Cardiac septum (tissue), 1 donor: Measurements from ENCODE around the gene RHBDL1. TPM values are rescaled to one million over a fixed set of nuclear protein-coding genes. Genes with fewer than 3 reads are reported as not detected.

Experiments used
- DNase-seq: peaks from one replicate; pipeline ENCODE4 v3.0.0-alpha.2; 2020; ENCODE audit warnings: low spot score
- intact Hi-C: fragments of 100-400 bp; cut with DNase I; formaldehyde crosslinking; loops from one replicate; pipeline ENCODE4 v1.14.0; 2022
- total RNA-seq: library from RNA; stranded (reverse); fragmentation: NEBNext Ultra II Directional; extraction: Animal tissue kit (Norgen Biotek cat#: 25700); gene quantifications from one replicate; pipeline ENCODE4 v1.2.1, GENCODE V29; 2021
- donor health status: DM: no; HTN: no; CAD: no.

The RHBDL1 gene
- total RNA-seq, 1 donor from 2014 or later = 1.8 TPM

DNA sequence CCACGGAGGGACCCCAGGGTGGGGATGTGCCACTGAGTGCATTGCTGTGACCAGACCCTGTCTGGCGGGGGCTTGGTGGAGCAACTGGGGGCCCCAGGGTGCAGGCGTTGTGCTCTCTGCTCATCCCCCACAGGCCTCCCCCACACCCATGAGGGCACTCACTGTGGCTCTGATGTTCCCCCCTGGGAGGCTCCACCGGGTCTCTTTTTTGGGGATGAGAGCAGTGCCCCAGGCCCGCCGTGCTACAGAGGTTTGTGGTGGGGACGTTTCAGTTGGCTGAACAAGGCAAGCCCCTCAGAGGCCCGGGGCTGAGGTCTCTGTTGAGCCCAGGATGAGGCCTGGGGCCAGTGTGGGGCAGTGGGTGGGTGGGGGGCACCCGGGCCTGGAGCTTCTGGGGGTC, 48.2 kb downstream of the RHBDL1 start:
- intact Hi-C loops = no loop called here
- DNase-seq = no peak

DNA sequence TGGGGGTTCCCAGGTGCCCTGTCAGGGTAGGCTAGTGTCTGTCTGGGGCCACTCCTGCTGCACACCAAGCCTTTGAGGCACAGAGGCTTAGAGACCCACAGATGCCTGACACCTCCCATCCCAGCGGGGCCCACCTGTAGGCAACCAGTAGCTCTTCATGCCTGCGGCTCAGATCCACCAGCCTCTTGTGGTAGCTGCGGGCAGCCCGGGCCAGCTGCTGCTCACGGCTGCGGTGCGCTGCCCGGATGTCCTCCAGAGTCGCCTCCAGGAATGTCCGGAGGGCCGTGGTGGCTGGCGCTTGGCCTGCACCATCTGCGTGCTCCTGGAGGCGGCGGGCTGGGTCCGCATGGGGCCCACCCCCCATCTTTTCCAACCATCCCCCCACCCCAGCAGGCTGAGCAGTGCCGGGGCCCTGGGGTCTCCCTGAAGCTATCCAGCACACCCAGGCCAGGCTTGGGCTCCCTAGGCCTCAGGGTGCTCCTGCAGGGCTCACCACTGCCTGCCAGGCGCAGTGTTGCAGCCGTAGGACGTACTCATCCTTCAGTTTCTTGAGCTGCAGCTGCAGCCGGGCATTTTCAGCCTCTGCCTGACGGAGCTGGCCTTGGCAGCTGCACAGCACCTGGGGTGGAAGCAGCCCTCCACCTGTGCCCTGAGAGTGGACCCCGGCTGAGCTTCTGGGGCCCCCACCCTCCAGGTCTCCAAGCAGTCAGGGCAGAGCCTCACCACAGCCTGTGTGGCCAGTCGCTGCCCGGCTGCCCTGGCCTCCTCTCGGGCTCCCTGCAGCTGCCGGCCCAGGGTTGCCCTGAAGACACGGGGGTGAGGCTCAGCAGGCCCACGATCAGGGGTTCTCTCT, 48.9 kb downstream of the RHBDL1 start:
- DNase-seq = no peak
- intact Hi-C loops = no loop called here

DNA sequence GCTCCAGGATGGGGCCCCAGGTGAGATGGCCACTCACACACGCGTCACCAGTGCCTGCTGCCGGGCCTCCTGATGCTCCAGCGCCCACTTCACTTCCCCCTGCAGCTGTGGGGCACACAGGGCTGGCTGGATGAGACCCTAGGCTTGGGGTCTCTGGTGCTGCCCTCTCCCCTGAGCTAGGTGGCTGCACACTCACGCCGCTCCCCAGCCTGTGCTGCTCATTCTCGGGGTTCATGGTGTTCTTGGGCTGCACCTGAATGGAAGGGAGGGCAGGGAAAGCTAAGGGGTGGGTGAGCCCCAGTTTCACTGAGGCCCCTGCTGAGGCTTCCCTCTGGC, 49.5 kb downstream of the RHBDL1 start:
- intact Hi-C loops = no loop called here
- DNase-seq = no peak

DNA sequence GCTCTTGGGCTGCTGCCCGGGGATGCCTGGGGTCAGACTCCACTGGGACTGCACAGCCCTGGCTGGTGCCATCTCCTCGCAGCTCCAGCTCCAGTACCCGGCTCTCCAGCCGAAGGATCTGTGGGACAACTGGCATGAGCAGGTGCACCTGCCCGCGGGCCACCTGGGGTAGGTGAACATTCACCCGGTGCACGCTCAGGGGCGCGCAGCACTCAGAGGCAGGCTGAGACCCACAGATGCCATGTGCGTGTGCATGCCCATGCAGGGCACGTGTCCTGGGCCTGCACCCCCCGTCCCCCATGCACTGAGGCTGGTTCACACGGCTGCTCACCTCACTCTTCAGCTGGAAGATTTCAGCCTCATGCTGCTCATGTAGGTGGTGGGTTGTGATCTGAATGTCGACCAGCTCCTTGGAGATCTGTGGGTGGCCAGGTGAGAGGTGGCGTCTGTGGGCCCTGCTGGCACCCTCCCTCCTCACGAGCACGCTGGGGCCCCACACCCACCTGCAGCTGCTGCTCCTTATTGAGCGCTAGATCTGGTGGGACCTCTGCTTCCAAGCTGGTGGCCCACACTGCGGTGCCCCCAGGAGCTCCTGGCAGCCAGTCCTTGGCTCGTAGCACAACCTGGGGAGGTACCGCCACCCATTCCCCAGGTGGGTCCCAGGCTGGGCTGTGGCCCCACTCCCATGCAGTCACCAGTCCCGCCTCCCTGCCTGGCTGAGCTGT, 50.2 kb downstream of the RHBDL1 start:
- intact Hi-C loops = no loop called here
- no peak for DNase-seq

DNA sequence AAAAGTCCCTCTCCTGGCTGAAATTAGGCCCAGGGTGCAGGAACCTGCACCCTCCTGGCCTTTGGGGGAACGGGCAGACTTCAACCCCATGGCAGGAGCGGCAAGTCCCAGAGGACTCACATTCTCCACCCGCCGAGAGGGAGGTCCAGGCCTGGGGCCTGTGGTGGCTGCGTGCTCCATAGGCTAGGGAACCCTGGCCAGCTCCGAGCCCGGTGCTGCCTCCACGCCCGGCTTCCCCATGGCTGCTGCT, 50.6 kb downstream of the RHBDL1 start:
- DNase-seq = no peak
- intact Hi-C loops = no loop called here

DNA sequence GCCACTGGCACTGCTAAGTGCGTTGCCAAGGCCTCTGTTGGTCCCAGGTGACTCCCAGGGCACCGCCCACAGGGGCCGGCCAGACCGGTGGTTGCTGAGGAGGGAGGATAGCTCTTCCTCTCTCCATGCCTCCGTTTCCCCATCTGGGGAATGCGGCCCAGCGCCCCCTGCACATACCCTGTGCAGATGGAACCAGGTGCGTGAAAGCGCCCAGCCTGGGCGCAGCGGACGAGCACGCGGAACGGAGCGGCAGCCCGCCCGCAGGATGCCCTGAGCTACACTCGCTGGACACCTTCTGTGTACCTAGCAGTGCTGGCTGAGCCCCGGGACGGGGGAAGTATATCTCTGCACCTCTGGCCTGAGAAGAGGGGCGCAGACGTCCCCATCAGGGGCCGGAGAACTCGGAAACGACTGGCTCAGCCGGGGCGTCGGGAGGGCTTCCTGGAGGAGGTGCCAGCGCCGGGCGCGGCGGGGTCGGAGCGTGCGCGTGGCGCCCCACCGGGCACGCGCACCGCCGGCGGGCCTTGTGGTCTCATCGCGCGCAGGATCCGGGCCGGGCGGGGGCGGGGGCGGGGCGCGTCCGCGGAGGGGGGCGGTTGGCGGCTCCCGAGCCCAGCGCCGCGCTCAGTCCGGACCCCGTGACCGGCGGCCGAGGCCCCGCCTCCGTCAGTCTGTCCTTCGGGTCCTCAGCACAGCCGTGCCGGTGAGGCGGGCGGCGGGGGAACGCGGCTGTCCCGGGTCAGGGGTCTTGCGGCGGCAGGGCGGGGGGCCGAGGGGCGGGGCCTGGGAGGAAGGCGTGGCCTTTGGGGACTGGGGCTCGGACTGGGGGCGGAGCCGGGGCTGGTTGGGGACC, 51.2 kb downstream of the RHBDL1 start, which contains the start of the genes CCDC78 and HAGHL:
CCDC78 (minus strand) TSS at position 6 of the 853 bp plus-strand sequence. CDS start 76 bp downstream, outside the sequence.
HAGHL (plus strand) TSS at position 669 of the 853 bp plus-strand sequence. CDS start 404 bp downstream, outside the sequence.
- no peak for DNase-seq
- intact Hi-C loops = no loop called here

DNA sequence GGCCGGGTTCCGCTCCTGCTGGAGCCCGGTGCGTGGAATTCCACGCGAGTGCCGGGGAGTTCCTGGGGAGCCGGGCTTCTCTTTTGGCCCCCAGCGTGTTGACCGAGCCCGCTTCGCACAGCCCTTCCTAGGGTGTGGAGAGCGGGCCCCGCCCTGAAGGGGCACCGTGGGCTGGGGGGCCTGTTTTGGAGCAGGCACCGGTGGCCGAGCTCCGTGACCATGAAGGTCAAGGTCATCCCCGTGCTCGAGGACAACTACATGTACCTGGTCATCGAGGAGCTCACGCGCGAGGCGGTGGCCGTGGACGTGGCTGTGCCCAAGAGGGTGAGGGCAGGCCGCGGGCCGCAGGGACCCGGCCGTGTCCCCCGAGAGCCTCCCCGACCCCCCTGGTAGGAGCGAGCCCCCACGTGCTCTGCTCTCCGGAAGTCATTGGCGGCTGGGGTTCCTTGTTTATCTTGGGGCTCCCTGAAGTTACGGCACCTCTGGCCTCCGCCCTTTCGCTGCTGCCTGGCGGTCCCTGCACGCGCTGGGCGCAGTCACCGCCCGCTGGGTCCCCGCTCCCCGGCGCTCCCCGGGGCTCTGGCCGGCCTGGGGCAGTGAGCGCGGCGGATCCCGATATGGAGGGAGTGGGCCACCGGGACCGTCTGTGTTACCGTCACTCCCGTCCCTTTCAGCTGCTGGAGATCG, 52.0 kb downstream of the RHBDL1 start:
- intact Hi-C loops = no loop called here
- DNase-seq = no peak

Other genes starting within 250 kb of the RHBDL1 start
- 18.5 TPM for gene CAPN15, start 148.0 kb upstream of the RHBDL1 start, total RNA-seq
- not detected for gene PRR35, start 115.3 kb upstream of the RHBDL1 start, total RNA-seq
- 0.30 TPM for gene NHLRC4, start 108.7 kb upstream of the RHBDL1 start, total RNA-seq
- gene PIGQ, start 105.7 kb upstream of the RHBDL1 start, total RNA-seq = 25.5 TPM
- 19.4 TPM for gene RAB40C, start 85.6 kb upstream of the RHBDL1 start, total RNA-seq
- gene WFIKKN1, start 44.7 kb upstream of the RHBDL1 start, total RNA-seq = 0.40 TPM
- gene METTL26, start 39.4 kb upstream of the RHBDL1 start, total RNA-seq = 47.7 TPM
- 90.3 TPM for gene MCRIP2, start 33.8 kb upstream of the RHBDL1 start, total RNA-seq
- 13.9 TPM for gene WDR90, start 26.3 kb upstream of the RHBDL1 start, total RNA-seq
- 102 TPM for gene RHOT2, start 7.5 kb upstream of the RHBDL1 start, total RNA-seq
- 110 TPM for gene STUB1, start 4.7 kb downstream of the RHBDL1 start, total RNA-seq
- gene JMJD8, start 8.7 kb downstream of the RHBDL1 start, total RNA-seq = 50.5 TPM
- 9.1 TPM for gene WDR24, start 14.7 kb downstream of the RHBDL1 start, total RNA-seq
- 1.5 TPM for gene FBXL16, start 30.1 kb downstream of the RHBDL1 start, total RNA-seq
- gene METRN, start 39.4 kb downstream of the RHBDL1 start, total RNA-seq = 73.3 TPM
- 36.6 TPM for gene ANTKMT, start 45.5 kb downstream of the RHBDL1 start, total RNA-seq
- 0.16 TPM for gene CCDC78, start 50.8 kb downstream of the RHBDL1 start, total RNA-seq
- gene HAGHL, start 51.4 kb downstream of the RHBDL1 start, total RNA-seq = 10.9 TPM
- 21.7 TPM for gene CIAO3, start 65.3 kb downstream of the RHBDL1 start, total RNA-seq
- not detected for gene MSLN, start 85.1 kb downstream of the RHBDL1 start, total RNA-seq
- gene RPUSD1, start 112.7 kb downstream of the RHBDL1 start, total RNA-seq = 7.9 TPM
- 7.1 TPM for gene CHTF18, start 112.9 kb downstream of the RHBDL1 start, total RNA-seq
- gene GNG13, start 125.1 kb downstream of the RHBDL1 start, total RNA-seq = not detected